K562 (cell line): ENCODE measurements around the gene ITGA2B. TPM values are rescaled to one million over a fixed set of nuclear protein-coding genes. Genes with fewer than 3 reads are reported as not detected.

Experiments used
- AFF4 ChIP-seq: sonication (generic); formaldehyde crosslinking; IDR thresholded peaks from 2 replicates; pipeline ENCODE4 v1.8.0; 2023; ENCODE audit warnings: mild to moderate bottlenecking, missing genetic modification reagents
- ARID4B ChIP-seq: sonication (generic); formaldehyde crosslinking; IDR thresholded peaks from 2 replicates; pipeline ENCODE4 v1.8.0; 2022; ENCODE audit warnings: mild to moderate bottlenecking, missing genetic modification reagents
- BCLAF1 ChIP-seq, 2 experiments: fragments of 450-650 bp in 1 of 2; IDR thresholded peaks; 2 replicates each; pipeline ENCODE4 v1.6.1; 2011 to 2017; ENCODE audit warnings: low read depth in 2 of 2, antibody characterized with exemption in 1 of 2, borderline replicate concordance in 1 of 2, low read length in 1 of 2, mild to moderate bottlenecking in 1 of 2, mixed read lengths in 1 of 2; ENCODE audit not compliant: control insufficient read depth in 1 of 2
- CBX8 ChIP-seq: fragments of 200-600 bp; sonication (generic); IDR thresholded peaks from 2 replicates; pipeline ENCODE4 v1.6.1; 2012; ENCODE audit warnings: borderline replicate concordance, mixed run types, low read depth, mild to moderate bottlenecking, moderate library complexity, mixed read lengths, low read length, control low read depth, inconsistent platforms; ENCODE audit not compliant: poor library complexity, severe bottlenecking; ENCODE audit errors: extremely low read depth
- JUND ChIP-seq, 2 experiments: IDR thresholded peaks; 2 replicates in 1 of 2; 3 replicates in 1 of 2; pipeline ENCODE4 v1.6.1; 2011; ENCODE audit warnings: borderline replicate concordance in 2 of 2, low read depth in 2 of 2, low read length in 2 of 2, improper control_type of control experiment in 1 of 2, missing biosample characterization in 1 of 2, missing genetic modification characterization in 1 of 2, missing genetic modification reagents in 1 of 2
- MEIS2 ChIP-seq: fragments of 450-650 bp; IDR thresholded peaks from 2 replicates; pipeline ENCODE4 v1.6.1; 2014; ENCODE audit warnings: mild to moderate bottlenecking; ENCODE audit not compliant: partially characterized antibody
- PKNOX1 ChIP-seq: fragments of 450-650 bp; IDR thresholded peaks from 2 replicates; pipeline ENCODE4 v1.6.1; 2016
- RUNX1 ChIP-seq: sonication (generic); IDR thresholded peaks from 2 replicates; pipeline ENCODE4 v1.6.1; 2016; ENCODE audit warnings: antibody characterized with exemption, low read depth
- ZC3H11A ChIP-seq: IDR thresholded peaks from 2 replicates; pipeline ENCODE4 v1.6.1; 2012; ENCODE audit warnings: low read depth, low read length, improper control_type of control experiment
- ZNF282 ChIP-seq: sonication (generic); formaldehyde crosslinking; IDR thresholded peaks from 2 replicates; pipeline ENCODE4 v1.8.1; 2023; ENCODE audit warnings: missing genetic modification reagents
- ZNF511 ChIP-seq: sonication (generic); formaldehyde crosslinking; IDR thresholded peaks from 2 replicates; pipeline ENCODE4 v1.8.0; 2022; ENCODE audit warnings: mild to moderate bottlenecking, missing genetic modification reagents
- ZNF57 ChIP-seq: fragments of 450-650 bp; formaldehyde crosslinking; IDR thresholded peaks from 2 replicates; pipeline ENCODE4 v1.4.0; 2020; ENCODE audit warnings: mild to moderate bottlenecking, moderate library complexity
- polyA plus RNA-seq, 8 experiments: library from polyadenylated mRNA; depleted of rRNA in 4 of 8; stranded (reverse) in 5 of 8; unstranded in 3 of 8; fragments of >200 nt; fragmentation: Nextera tagmentation in 2 of 8; fragmentation: Illumina TruSeq in 1 of 8; extraction: Ambion mirVana in 2 of 8; extraction: Trizol in 1 of 8; gene quantifications; 2 replicates each; pipeline versions ENCODE4 v1.2.1 to v1.2.3, GENCODE V29; 2011 to 2014; ENCODE audit warnings: inconsistent platforms in 1 of 8, missing spikeins in 1 of 8
- total RNA-seq, 7 experiments: library from RNA; depleted of rRNA in 6 of 7; stranded (reverse); fragments of >200 nt in 6 of 7; fragmentation: Illumina TruSeq in 2 of 7; extraction: Trizol in 2 of 7; gene quantifications; 2 replicates each; pipeline versions ENCODE4 v1.2.1 to v1.2.3, GENCODE V29; 2011 to 2021; ENCODE audit warnings: low replicate concordance in 1 of 7

The ITGA2B gene
- total and polyA plus RNA-seq, 9 of the 15 experiments (the other 6 are each of a cell fraction or from before 2014, with no cell fraction given), result 1.1 to 26.4 (median 5.6) TPM

GRCh38 chr17:44331249-44331760 is 58.1 kb downstream of the ITGA2B start (continued):
- no peak for TF ChIP-seq ZNF282 (CRISPR knock-in tag)
- TF ChIP-seq BCLAF1 (IDR thresholded peaks at IDR 0.05; ENCODE audit: borderline replicate concordance in 1 of 2, control insufficient read depth in 1 of 2, low read depth in 2 of 2, low read length in 1 of 2), result no peak
- TF ChIP-seq ZC3H11A, result no peak
- no peak for TF ChIP-seq ARID4B
- TF ChIP-seq ZNF57 (CRISPR knock-in tag), result no peak
- 0 out of 2 replicates have a peak, but pooled peaks have one; percentile 23 for TF ChIP-seq JUND (IDR thresholded peaks at IDR 0.05; ENCODE audit: borderline replicate concordance, low read depth, low read length)
- no peak for TF ChIP-seq JUND (tag; IDR thresholded peaks at IDR 0.05; ENCODE audit: borderline replicate concordance, low read depth, low read length)
- TF ChIP-seq RUNX1, result no peak
- peak; percentile 88 for TF ChIP-seq PKNOX1
- peak; percentile 95 for TF ChIP-seq MEIS2
- TF ChIP-seq AFF4 (CRISPR knock-in tag), result no peak
- no peak for TF ChIP-seq CBX8
- TF ChIP-seq ZNF511, result no peak
